HG03558 (cell line): ENCODE data around the gene PHACTR3.

Experiments
- ATAC-seq: cut with Tn5 transposase; IDR thresholded peaks from one replicate; pipeline ENCODE4 v1.9.1; 2021; ENCODE audit warnings: moderate number of reproducible peaks; ENCODE audit not compliant: unreplicated experiment; ENCODE audit errors: extremely low read depth

The PHACTR3 gene

GRCh38 chr20:59723607-59724456, 119.5 kb downstream of the PHACTR3 start:
- no peak for ATAC-seq

DNA sequence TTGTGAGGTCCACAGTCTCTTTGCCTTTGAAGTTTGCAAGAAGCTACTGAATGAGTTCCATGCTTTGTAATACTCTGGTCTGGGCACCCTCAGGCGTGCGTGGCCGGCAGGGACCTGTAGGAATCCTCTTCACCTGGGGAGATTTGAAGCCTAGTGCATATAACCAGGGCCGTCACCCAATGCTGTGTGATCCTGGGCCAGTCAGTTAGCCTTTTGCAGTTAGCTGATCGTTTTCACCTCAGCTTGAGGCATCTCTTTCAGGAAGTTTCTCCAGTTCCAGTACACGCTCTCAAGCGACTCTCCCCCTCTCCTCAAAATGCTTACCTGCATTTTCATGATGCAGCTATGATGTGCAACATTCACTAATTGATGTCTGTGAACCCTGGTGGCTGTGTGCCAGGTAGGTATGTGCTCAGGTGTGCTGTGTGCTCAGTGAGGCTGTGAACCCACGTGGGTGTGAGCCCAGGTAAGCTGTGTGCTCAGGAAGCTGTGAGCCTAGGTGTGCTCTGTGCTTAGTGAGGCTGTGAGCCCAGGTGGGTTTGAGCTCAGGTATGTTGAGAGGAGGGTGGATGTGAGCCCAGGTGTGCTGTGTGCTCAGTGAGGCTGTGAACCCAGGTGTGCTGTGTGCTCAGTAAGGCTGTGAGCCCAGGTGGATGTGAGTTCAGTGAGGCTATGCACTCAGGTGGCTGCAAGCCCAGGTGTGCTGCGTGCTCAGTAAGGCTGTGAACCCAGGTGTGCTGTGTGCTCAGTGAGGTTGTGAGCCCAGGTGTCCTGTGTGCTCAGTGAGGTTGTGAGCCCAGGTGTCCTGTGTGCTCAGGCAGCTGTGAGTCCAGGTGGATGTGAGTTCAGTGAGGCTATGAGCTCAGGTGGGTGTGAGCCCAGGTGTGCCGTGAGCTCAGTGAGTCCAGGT, 120.4 kb downstream of the PHACTR3 start:
- ATAC-seq = no peak

- ATAC-seq = no peak
Measured at GRCh38 chr20:59725476-59726280, 121.3 kb downstream of the PHACTR3 start.

DNA sequence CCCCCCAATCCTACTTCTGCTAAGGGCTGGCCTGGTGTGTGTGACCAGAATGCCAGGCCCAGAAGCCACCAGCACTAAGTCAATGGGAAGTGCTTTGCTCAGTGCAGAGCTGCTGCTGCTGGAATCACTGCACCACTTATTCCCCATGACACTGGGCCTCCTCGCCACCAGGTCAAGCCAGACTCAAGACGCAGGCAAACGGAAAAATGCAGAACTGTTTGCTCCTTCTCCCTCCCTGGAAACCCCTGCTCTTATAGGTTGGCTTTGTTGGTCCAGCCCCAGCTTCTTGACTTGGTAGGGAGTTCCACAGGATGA, 121.9 kb downstream of the PHACTR3 start:
- ATAC-seq = no peak

- ATAC-seq = no peak
Measured at GRCh38 chr20:59728722-59729430, 124.5 kb downstream of the PHACTR3 start.

DNA sequence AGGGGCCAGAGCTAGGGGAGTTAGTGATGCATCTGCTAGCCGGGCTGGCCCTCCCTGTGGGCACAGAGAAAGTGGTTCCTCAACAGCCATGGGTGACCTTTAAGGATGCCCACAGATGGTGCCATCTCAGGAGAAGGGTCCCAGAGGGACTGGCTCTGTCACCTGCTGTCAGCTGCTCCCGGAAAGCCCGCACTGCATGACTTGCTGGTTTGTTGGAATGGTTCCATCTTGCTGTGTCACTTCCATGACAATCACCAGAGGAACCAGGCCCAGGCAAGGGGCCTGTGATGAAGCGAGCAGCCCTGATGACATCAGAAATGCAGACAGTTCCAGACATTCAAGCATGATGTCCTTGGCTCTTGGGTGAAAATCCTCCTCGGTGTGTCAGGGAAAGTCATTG, 125.2 kb downstream of the PHACTR3 start:
- no peak for ATAC-seq

DNA sequence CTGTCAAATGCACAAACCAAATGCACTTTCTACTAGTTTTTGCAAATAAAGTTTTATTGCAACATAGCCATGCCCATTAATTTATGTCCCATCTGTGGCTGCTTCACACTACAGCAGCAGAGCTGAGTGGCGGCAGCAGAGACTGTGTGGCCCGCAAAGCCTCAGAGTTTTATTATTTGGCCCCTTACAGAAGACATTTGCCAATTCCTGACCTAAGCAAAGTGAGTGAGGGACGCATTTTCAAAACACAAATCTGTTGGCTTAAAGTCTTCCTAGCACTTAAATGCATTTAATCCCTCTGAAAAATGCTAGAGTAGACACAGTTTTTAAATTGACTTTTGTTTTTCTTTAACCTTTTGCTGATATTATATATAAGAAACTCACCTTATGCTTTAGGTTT, 126.4 kb downstream of the PHACTR3 start:
- no peak for ATAC-seq

DNA sequence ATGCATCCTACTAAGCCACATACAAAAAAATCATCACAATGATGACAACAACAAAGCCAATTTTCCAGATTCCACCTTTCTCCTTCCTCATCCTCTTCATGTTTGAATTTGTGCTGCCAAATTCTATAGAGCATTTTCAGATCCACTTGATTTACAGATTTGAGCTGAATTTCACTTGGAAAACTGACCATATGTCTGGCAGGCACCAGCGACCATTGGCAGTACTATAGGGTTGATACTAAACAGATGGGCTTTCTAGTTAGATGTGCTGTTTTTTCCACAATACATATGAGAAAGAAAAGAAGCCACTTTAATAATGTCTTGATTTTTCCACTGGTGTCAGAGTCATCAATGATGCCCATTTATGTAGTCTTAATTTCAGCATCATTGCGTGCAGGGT, 127.0 kb downstream of the PHACTR3 start:
- no peak for ATAC-seq

- no peak for ATAC-seq
Measured at GRCh38 chr20:59733351-59733750, 129.0 kb downstream of the PHACTR3 start.

- no peak for ATAC-seq
Measured at GRCh38 chr20:59735486-59735885, 131.1 kb downstream of the PHACTR3 start.

DNA sequence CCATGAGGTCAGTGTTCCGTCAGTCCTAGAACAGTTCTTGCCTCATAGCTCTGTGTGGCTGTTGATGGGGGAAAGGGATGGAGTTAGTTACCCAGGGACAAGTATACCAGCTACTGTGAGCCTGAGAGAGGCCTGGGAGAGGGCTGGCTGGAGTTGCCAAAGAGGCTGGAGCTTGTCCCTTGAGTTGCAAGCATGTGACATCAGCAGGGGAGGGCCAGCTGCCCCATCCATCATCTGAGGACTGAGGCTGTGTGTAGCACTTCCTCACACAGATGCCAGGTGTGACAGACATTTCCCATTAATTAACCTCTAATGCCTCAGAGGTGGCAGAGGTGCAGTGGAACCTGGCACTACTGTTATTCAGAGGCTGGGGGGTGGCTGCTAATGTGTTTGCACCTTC, 131.6 kb downstream of the PHACTR3 start:
- ATAC-seq = no peak

GRCh38 chr20:59736366-59736765, 132.0 kb downstream of the PHACTR3 start:
- no peak for ATAC-seq

GRCh38 chr20:59737073-59737666, 132.8 kb downstream of the PHACTR3 start:
- no peak for ATAC-seq

DNA sequence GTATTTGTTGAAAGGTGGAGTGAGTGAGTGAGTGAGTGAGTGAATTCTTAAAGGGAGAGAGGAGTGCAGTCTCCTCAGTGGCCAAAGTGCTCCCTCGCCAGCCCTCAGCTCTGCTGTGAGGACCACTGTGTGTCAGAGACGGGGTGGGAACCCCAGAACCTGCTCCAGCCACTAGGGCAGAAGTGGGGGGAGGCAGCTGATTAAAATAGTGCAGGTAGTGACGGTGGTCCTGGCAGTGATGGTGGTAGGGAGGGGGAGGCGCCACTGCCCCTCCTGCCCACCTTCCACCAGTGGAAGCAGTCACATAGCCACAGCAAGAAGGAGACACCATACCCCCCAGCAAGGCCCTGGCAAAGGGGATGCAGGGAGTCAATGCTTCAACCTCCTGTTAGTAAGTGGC, 133.5 kb downstream of the PHACTR3 start:
- no peak for ATAC-seq

DNA sequence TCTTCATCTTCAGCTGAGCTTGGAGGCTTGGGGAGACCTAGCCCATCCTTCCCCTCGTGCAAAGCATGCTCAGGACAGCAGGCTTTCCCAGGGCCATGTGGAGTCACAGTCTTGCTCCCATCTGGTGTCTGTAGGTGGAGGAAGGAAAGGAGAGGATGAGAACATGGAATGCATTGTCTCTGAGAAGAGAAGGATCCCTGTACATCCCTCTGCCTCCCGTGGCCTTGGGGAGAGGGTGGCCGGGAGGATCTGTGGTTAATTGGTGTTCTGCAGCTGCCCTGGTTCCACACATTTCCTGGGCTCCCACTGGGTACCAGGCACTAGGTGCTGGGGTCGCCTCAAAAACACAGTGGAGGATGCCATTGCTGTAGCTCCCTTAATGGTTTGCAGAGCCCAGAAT, 134.5 kb downstream of the PHACTR3 start:
- no peak for ATAC-seq

- ATAC-seq = no peak
Measured at GRCh38 chr20:59740621-59741020, 136.3 kb downstream of the PHACTR3 start.

DNA sequence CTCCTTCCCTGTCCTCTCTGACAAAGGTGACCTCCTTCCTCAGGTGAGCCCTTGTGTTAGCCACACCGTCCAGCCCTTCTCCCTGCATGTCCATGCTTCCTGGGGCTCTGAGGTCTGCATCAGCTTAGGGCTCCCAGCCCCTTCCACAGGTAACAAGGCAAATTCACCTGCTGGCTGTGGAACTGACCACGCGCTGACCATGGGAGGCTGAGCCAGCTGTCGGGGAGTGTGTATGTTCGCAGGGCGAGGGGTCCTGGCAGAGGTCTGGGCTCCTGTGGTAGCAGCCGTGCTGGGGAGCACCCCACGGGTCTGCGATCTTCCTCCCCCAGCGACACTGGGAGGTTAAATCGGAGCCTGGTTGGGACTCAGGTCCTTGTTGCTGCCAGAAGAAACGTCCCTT, 136.7 kb downstream of the PHACTR3 start:
- ATAC-seq = no peak

DNA sequence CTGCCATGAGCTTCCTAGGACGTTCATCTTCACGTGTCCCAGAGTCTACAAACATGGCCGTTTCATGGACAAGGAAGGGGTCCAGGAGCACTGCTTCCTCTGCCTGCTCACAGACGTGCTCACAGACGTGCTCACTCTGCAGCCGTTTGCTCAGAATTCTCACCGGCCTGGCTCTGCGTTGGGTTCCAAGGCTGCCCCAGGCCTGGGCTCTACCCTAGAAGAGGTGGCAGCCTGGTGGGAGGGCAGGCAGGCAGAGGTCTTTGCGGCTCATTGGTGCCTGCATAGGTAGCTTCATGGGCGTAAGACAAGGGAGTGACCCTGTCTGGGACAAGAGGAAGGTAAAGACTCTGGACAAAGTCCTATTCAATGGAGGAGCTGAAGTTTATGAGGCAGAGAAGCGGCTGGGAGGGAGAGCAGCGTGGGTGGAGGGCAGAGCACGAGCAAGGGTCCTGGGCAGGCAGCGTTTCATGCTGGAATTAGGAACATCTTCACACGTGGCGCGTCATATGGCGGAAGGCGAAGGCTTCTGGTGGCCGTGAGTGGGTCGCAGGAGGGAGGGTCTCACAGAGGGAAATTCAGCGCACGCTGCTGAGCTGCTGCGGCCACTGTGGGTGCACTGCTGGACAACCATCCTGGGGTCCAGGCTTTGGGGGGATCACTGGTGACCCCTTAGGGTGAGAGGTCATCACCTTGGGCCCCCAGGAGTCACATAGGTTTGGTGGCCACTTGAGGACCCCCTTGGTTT, 138.2 kb downstream of the PHACTR3 start:
- no peak for ATAC-seq

DNA sequence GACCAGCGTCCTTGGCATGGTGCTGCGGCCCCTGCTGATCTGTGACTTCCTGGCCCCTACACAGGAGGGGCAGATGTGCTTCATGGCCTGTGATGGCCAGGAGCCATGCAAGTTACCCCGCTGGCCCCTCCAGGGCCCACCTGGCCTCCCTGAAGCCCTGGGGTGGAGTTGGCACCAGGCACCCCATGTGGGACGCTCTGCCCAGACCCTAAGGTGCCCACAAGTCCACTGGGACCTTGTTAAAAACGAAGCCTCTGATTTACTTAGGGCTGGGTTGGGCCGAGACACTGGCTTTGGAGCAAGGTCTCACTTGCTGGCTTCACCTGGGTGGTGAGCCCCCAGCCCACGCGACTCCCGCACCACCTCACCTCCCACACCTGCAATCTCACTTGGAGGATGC, 139.0 kb downstream of the PHACTR3 start:
- no peak for ATAC-seq
